RWPE2 (cell line): ENCODE results near the gene NOX4.
"Not testable (repeated sequence)": the region's sequence is repeated elsewhere in the genome, so short reads cannot be mapped to it uniquely, and the experiment has no call there.

Source experiments
- ATAC-seq: fragments of 200-7000 bp; cut with Tn5 transposase; 3 replicates; pipeline ENCODE4 v1.9.1; 2021; ENCODE audit warnings: low read depth
- DNase-seq: peaks from one replicate; pipeline ENCODE4 v3.0.0-alpha.2; 2020; ENCODE audit warnings: low spot score
- H3K27ac ChIP-seq: fragments of 450-650 bp; 2 replicates; pipeline ENCODE4 v1.5.1; 2017; ENCODE audit warnings: mild to moderate bottlenecking; ENCODE audit not compliant: poor library complexity, severe bottlenecking
- H3K27me3 ChIP-seq: fragments of 250-450 bp; sonication (Bioruptor Pico); 2 replicates; pipeline ENCODE4 v1.5.1; 2021; ENCODE audit warnings: mild to moderate bottlenecking, moderate library complexity; ENCODE audit not compliant: insufficient read depth, poor library complexity, severe bottlenecking
- H3K36me3 ChIP-seq: fragments of 250-450 bp; sonication (Bioruptor Pico); 2 replicates; pipeline ENCODE4 v1.5.1; 2020; ENCODE audit warnings: low read depth, mild to moderate bottlenecking, moderate library complexity
- H3K4me1 ChIP-seq: fragments of 250-450 bp; sonication (Bioruptor Pico); 2 replicates; pipeline ENCODE4 v1.5.1; 2021; ENCODE audit warnings: mild to moderate bottlenecking, moderate library complexity; ENCODE audit not compliant: insufficient read depth, poor library complexity, severe bottlenecking
- H3K4me3 ChIP-seq: fragments of 250-450 bp; sonication (Bioruptor Pico); 2 replicates; pipeline ENCODE4 v1.5.1; 2021; ENCODE audit warnings: mild to moderate bottlenecking, moderate library complexity; ENCODE audit not compliant: severe bottlenecking
- H3K9me3 ChIP-seq: fragments of 250-450 bp; sonication (Bioruptor Pico); 2 replicates; pipeline ENCODE4 v1.5.1; 2021; ENCODE audit warnings: mild to moderate bottlenecking, moderate library complexity; ENCODE audit not compliant: severe bottlenecking
- CTCF ChIP-seq: fragments of 450-650 bp; IDR thresholded peaks from one replicate; pipeline ENCODE4 v1.5.1; 2017; ENCODE audit warnings: mild to moderate bottlenecking, moderate library complexity; ENCODE audit not compliant: poor library complexity, severe bottlenecking

Gene NOX4

DNA sequence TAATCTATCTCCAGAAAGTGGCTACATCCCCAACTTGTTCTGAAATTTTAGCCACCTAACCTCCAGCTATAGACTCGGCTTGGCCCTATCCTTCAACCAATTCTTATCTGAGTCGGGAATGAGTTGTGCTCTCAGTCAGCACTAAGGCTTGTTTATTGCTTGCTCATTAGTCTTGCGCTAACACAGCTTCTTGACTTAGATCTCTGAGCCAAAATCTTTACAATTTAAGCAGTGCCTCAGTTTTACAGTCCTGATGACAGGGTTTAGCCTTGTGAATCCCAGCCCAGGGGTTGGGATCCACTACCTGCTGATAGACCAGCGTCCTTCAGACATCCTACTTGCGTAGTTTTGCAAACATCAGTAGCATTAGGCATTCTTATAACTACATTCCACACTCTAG, 144.6 kb downstream of the NOX4 start:
- H3K4me3 ChIP-seq: no peak overlapping the region
- ATAC-seq (no peak), DNase-seq (no peak)
- no peaks in the 10 kb centered on the region for H3K4me1 ChIP-seq
- no peaks in the 10 kb centered on the region for H3K36me3 ChIP-seq
- H3K27me3 ChIP-seq: no peaks in the 10 kb centered on the region
- no peak overlapping the region for H3K27ac ChIP-seq
- H3K9me3 ChIP-seq: no peaks in the 10 kb centered on the region
- no peak for TF ChIP-seq CTCF

- not testable (repeated sequence) for H3K36me3 ChIP-seq, ATAC-seq, H3K27ac ChIP-seq, H3K4me3 ChIP-seq, H3K4me1 ChIP-seq, H3K9me3 ChIP-seq, H3K27me3 ChIP-seq, DNase-seq
Observed at GRCh38 chr11:89342880-89343572, 148.1 kb downstream of the NOX4 start.

DNA sequence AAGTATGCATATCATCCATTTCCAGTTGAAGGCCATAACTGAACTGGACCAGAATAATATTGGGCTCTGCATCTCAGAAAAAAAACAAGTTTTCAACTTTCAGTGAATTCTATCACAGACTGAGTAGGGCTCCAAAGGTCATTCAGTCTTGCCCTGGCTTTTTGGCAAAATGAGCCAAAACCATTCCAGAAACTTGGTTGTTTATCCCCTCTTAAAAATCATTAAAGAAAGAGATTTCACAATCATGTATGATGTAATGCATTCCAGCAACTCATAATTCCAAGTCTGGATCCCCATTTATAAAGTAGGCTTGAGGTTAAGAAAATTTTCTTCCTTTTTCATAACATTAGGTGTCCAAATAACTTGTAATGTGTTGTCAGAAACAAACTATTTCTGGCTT, 150.7 kb downstream of the NOX4 start:
- H3K9me3 ChIP-seq, H3K36me3 ChIP-seq, H3K27ac ChIP-seq, H3K4me1 ChIP-seq, H3K27me3 ChIP-seq, DNase-seq, H3K4me3 ChIP-seq, ATAC-seq: not testable (repeated sequence)

DNA sequence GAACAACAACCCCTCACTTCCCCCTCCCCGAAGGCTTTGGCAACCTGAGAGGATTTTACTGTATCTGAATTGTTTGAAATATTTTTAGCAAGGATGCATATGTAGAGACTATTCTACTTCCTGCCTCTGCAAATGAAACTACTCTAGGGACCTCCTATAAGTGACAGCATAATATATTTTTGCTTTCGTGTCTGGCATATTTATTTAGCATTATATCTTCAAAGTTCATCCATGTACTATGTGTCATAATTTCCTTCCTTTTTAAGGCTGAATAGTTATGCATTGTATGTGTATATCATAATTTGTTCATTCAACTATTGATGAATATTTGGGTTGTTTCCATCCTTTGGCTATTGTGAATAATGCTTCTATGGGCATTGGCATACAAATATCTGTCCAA, 153.1 kb downstream of the NOX4 start:
- not testable (repeated sequence) for H3K27ac ChIP-seq, DNase-seq, H3K4me3 ChIP-seq, ATAC-seq, H3K36me3 ChIP-seq, H3K27me3 ChIP-seq, H3K4me1 ChIP-seq, H3K9me3 ChIP-seq

- not testable (repeated sequence) for H3K4me3 ChIP-seq, H3K4me1 ChIP-seq, H3K27ac ChIP-seq, H3K9me3 ChIP-seq, H3K36me3 ChIP-seq, H3K27me3 ChIP-seq, DNase-seq, ATAC-seq
Observed at GRCh38 chr11:89337100-89337650, 154.0 kb downstream of the NOX4 start.

DNA sequence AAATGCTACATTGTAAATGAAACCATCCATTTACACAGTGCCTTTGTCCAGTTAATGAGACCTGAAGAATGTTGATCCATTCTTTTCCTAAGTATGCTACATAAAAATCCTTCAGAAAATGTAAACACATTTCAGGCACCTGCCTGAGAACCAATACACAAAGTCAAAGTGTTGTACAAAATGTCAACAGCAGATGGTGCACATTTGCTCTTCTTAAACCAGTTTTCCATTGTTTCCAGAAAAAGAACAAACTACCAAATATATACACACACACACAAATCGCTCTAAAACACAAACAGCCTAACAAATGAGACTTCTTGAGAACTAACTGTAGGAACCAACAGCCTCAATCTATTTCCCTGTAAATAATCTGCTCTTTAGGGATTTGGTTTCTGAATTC, 157.5 kb downstream of the NOX4 start:
- H3K4me3 ChIP-seq, H3K4me1 ChIP-seq, H3K27me3 ChIP-seq, H3K27ac ChIP-seq, ATAC-seq, DNase-seq, H3K9me3 ChIP-seq, H3K36me3 ChIP-seq: not testable (repeated sequence)
- TF ChIP-seq CTCF: peak; percentile 67

DNA sequence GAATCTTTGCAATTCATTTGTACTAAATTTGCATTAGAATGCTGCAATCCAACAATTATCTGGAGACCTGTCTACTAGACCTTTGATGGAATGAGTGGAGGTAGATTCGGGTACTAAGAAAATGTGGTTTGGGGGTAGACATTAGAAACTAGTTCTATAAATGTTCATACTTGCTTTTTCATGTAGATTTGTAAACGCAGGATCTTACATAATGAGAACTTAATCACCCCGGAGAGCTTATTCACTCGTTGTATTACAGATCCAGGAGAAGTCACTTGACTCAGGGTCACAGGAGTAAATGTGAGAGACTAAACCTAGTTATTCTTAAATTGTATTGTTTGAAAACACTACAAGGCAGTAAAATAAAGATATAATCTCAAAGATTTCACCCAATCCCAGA, 159.2 kb downstream of the NOX4 start:
- H3K36me3 ChIP-seq, H3K4me1 ChIP-seq, ATAC-seq, H3K4me3 ChIP-seq, H3K9me3 ChIP-seq, H3K27ac ChIP-seq, DNase-seq, H3K27me3 ChIP-seq: not testable (repeated sequence)
